Measurements from ENCODE around the gene TRIM27.

DNA sequence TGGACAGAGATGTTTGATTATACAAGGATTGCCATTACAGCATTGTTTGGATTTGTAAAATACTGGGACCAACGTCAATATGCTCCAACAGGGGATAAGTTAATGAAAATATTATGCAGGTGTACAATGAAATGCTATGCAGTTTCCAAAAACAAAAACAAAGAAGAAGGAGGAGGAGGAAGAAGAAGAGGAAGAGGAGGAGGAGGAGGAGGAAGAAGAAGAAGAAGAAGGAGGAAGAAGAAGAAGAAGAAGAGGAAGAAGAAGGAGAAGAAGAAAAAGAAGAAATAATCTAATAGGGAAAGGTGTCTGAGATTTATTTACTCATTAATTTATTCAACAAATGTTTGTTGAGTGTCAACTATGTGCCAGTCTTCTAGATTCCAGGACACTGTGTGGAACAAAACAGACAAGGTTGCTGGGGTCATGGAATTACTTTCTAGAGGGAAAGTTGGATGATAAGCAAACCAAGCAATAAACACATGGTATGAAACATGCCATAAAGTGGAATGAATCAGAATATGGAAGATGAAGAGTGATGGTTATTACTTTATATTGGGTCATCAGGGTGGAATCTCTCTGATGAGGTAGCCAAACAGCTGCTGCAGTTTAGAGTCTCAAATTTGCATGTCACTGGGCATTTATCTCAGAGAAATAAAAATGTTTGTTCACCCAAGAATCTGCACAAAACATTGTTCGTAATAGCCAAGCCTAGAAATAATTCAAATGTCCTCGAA lies 6.3 kb upstream of the TRIM27 start:
- TF ChIP-seq CTCF (IDR thresholded peaks at IDR 0.05; ENCODE audit: poor library complexity) (no peak), EZH2 (IDR thresholded peaks at IDR 0.05; ENCODE audit: borderline replicate concordance) (no peak)

All from hepatocyte (in vitro differentiated cells).